GM19193 (cell line): Measurements from ENCODE around the gene FABP3.

ENCODE experiments used
- POLR2A ChIP-seq: IDR thresholded peaks from 4 replicates; pipeline ENCODE4 v1.6.1; 2011; ENCODE audit not compliant: insufficient read depth, insufficient read length; ENCODE audit errors: extremely low read depth

FABP3 gene

GRCh38 chr1:31318146-31318545 lies 54.7 kb downstream of the FABP3 start:
- no peak for TF ChIP-seq POLR2A

- no peak for TF ChIP-seq POLR2A
Observed at GRCh38 chr1:31315902-31316301, 57.0 kb downstream of the FABP3 start.
